Breast epithelium (tissue), 4 donors: ENCODE measurements around the gene FBH1. TPM values are rescaled to one million over a fixed set of nuclear protein-coding genes. Genes with fewer than 3 reads are reported as not detected.

Experiments
- DNase-seq, 2 donors: peaks; one replicate each; pipeline ENCODE4 v3.0.0-alpha.2; 2019; ENCODE audit warnings: low spot score in 2 of 2
- H3K27ac ChIP-seq, 2 donors: fragments of 200-600 bp; sonication (generic) in 1 of 2; one replicate each; pipeline ENCODE4 v1.5.1; 2016 to 2019; ENCODE audit warnings: mild to moderate bottlenecking in 1 of 2
- H3K27me3 ChIP-seq, 2 donors: fragments of 200-600 bp; sonication (generic) in 1 of 2; one replicate each; pipeline versions ENCODE4 v1.5.1 to v1.6.0; 2017 to 2019; ENCODE audit warnings: control low read depth in 1 of 2, mild to moderate bottlenecking in 1 of 2
- H3K36me3 ChIP-seq: fragments of 200-600 bp; one replicate; pipeline ENCODE4 v1.5.1; 2019
- H3K4me1 ChIP-seq, 2 donors: fragments of 200-600 bp; sonication (generic); one replicate each; pipeline ENCODE4 v1.5.1; 2016 to 2019; ENCODE audit warnings: control low read depth in 1 of 2
- H3K4me3 ChIP-seq, 3 donors: fragments of 200-600 bp; sonication (generic); 1 replicate in 2 of 3; 2 replicates in 1 of 3; pipeline ENCODE4 v1.5.1; 2016 to 2019; ENCODE audit warnings: mild to moderate bottlenecking in 3 of 3, moderate library complexity in 2 of 3
- H3K9me3 ChIP-seq, 2 donors: fragments of 200-600 bp; sonication (generic) in 1 of 2; one replicate each; pipeline ENCODE4 v1.5.1; 2016 to 2019; ENCODE audit warnings: control low read depth in 1 of 2
- CTCF ChIP-seq, 3 donors: fragments of 450-650 bp; IDR thresholded peaks; one replicate each; pipeline ENCODE4 v1.5.1; 2016 to 2017; ENCODE audit warnings: antibody characterized with exemption in 3 of 3, mild to moderate bottlenecking in 3 of 3, moderate library complexity in 3 of 3
- POLR2A ChIP-seq: fragments of 450-650 bp; IDR thresholded peaks from one replicate; pipeline ENCODE4 v1.6.1; 2016; ENCODE audit warnings: antibody characterized with exemption, mild to moderate bottlenecking, moderate library complexity
- POLR2AphosphoS5 ChIP-seq, 3 donors: sonication (generic); formaldehyde crosslinking; IDR thresholded peaks; one replicate each; pipeline ENCODE4 v1.6.1; 2017; ENCODE audit warnings: antibody characterized with exemption in 3 of 3
- intact Hi-C: fragments of 100-400 bp; cut with DNase I; formaldehyde crosslinking; loops from one replicate; pipeline ENCODE4 v1.15.1; 2023; ENCODE audit warnings: low total_unique reads
- total RNA-seq, 3 donors: library from RNA; depleted of rRNA; stranded (reverse); fragments of >200 nt; gene quantifications; one replicate each; pipeline ENCODE4 v1.1.0, GENCODE V29; 2016

Gene FBH1
- total RNA-seq, 3 donors from 2014 or later, result 91.2 to 115 (median 109) TPM

DNA sequence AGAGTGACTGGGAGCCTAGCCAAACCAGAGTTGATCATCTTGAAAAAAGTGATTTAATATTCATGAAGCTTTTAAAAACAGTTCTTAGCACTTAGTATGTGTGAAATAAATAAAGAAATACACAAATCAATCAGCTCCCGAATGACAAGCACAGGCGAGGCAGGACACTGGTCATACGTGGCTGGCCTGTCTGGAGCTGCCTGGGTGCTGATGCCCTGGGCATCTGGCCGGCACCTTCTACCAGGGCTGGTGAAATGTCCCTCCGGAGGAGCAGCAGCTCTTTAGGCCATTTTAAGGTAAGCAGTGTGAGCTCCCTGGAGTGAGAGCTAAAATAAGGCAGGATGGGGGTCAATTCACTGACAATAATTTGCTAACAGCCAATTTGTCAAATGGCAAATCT is 63.6 kb downstream of the FBH1 start:
- no peaks in the 10 kb centered on the region for H3K9me3 ChIP-seq
- no peak for DNase-seq
- peaks cover 0 to 4% of the 10 kb centered on the region in 2 donors for H3K4me1 ChIP-seq
- no peaks in the 10 kb centered on the region for H3K36me3 ChIP-seq
- H3K27me3 ChIP-seq, result no peaks in the 10 kb centered on the region
- intact Hi-C loops, result no loop called here
- H3K4me3 ChIP-seq, result no peak overlapping the region
- TF ChIP-seq POLR2A (no peak), POLR2AphosphoS5 (IDR thresholded peaks at IDR 0.05) (no peak), CTCF (IDR thresholded peaks at IDR 0.05) (no peak)
- H3K27ac ChIP-seq, result no peak overlapping the region

- Histone ChIP-seq H3K4me1 (no peaks in the 10 kb centered on the region), H3K9me3 (no peaks in the 10 kb centered on the region), H3K36me3 (no peaks in the 10 kb centered on the region), H3K27me3 (no peaks in the 10 kb centered on the region), H3K27ac (no peak overlapping the region), H3K4me3 (no peak overlapping the region)
- TF ChIP-seq CTCF (IDR thresholded peaks at IDR 0.05) (no peak), POLR2AphosphoS5 (IDR thresholded peaks at IDR 0.05) (no peak), POLR2A (no peak)
- intact Hi-C loops, result no loop called here
- DNase-seq, result no peak
These were observed 66.3 kb downstream of the FBH1 start for GRCh38 chr10:5956146-5956936.

- intact Hi-C loops, result no loop called here
- no peaks in the 10 kb centered on the region for H3K4me1 ChIP-seq
- no peaks in the 10 kb centered on the region for H3K27me3 ChIP-seq
- H3K9me3 ChIP-seq, result no peaks in the 10 kb centered on the region
- DNase-seq, result no peak
- no peak overlapping the region for H3K4me3 ChIP-seq
- no peaks in the 10 kb centered on the region for H3K36me3 ChIP-seq
- TF ChIP-seq POLR2AphosphoS5 (IDR thresholded peaks at IDR 0.05) (no peak), CTCF (IDR thresholded peaks at IDR 0.05) (no peak), POLR2A (no peak)
- H3K27ac ChIP-seq, result no peak overlapping the region
These were observed 68.0 kb downstream of the FBH1 start for GRCh38 chr10:5958077-5958476.

DNA sequence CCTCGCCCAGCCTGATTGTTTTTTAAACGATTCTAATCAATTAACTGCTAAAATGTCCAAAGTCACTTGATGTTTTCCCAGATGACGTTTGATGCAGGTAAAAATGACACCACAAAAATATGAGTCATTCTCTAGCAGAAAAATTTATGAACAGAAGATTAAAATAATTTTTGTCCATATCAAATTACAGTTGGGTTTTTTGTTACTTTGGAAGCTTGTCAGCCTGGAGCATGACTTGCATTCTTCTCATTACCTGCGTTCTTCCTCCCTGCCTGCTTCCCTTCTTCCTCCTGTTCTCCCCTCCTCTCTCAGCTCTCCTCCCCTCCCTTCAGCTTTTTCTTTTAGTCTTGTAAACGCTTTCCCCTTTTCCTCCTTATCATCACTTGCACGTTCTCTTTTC is 68.6 kb downstream of the FBH1 start:
- intact Hi-C loops, result no loop called here
- no peaks in the 10 kb centered on the region for H3K36me3 ChIP-seq

More for the DNA sequence above, 68.6 kb downstream of the FBH1 start:
- H3K4me3 ChIP-seq, result no peak overlapping the region
- no peaks in the 10 kb centered on the region for H3K27me3 ChIP-seq
- TF ChIP-seq POLR2A, result no peak
- TF ChIP-seq CTCF (IDR thresholded peaks at IDR 0.05), result no peak
- no peak for TF ChIP-seq POLR2AphosphoS5 (IDR thresholded peaks at IDR 0.05)
- H3K27ac ChIP-seq, result no peak overlapping the region
- H3K4me1 ChIP-seq, result no peaks in the 10 kb centered on the region
- DNase-seq, result no peak
- H3K9me3 ChIP-seq, result no peaks in the 10 kb centered on the region
